ENCODE results near the gene HEXIM2. TPM values are rescaled to one million over a fixed set of nuclear protein-coding genes. Genes with fewer than 3 reads are reported as not detected.

The HEXIM2 gene
- total and polyA plus RNA-seq, 2 of the 13 experiments (the other 11 are each of a cell fraction or from before 2014, with no cell fraction given): 27.1 to 32.4 TPM

GRCh38 chr17:45162025-45162687 lies 481 bp downstream of the HEXIM2 start (continued):
- no peak for TF ChIP-seq ZNF260 (CRISPR knock-in tag; IDR thresholded peaks at IDR 0.05; ENCODE audit: borderline replicate concordance, low read depth)
- TF ChIP-seq IRF2 (CRISPR knock-in tag; IDR thresholded peaks at IDR 0.05): no peak
- peak; percentile 55; the same call in 1 of the 2 replicates for TF ChIP-seq BRD4 (CRISPR knock-in tag; IDR thresholded peaks at IDR 0.05)
- no peak for TF ChIP-seq AHR (CRISPR knock-in tag; IDR thresholded peaks at IDR 0.05)
- peak; percentile 77 for TF ChIP-seq RBM22 (optimal IDR thresholded peaks at IDR 0.05; ENCODE audit: low read length)
- no peak for TF ChIP-seq PBX2 (CRISPR knock-in tag; IDR thresholded peaks at IDR 0.05)
- no peak for TF ChIP-seq ZNF784 (CRISPR knock-in tag; IDR thresholded peaks at IDR 0.05; ENCODE audit: borderline replicate concordance)
- no peak; the same call in 1 of the 2 replicates for TF ChIP-seq CBX5 (CRISPR knock-in tag; IDR thresholded peaks at IDR 0.05; ENCODE audit: borderline replicate concordance)
- no peak for TF ChIP-seq ZKSCAN5 (CRISPR knock-in tag; IDR thresholded peaks at IDR 0.05)
- TF ChIP-seq ZNF431 (CRISPR knock-in tag; IDR thresholded peaks at IDR 0.05; ENCODE audit: borderline replicate concordance, low read depth): 0 out of 2 replicates have a peak, but pooled peaks have one; percentile 26
- 0 out of 2 replicates have a peak, but pooled peaks have one; percentile 1 for TF ChIP-seq ZBTB33 (CRISPR knock-in tag; IDR thresholded peaks at IDR 0.05)
- TF ChIP-seq ZNF768 (CRISPR knock-in tag; IDR thresholded peaks at IDR 0.05): peak; percentile 42; the same call in 1 of the 2 replicates
- no peak for TF ChIP-seq JARID2 (CRISPR knock-in tag; IDR thresholded peaks at IDR 0.05; ENCODE audit: insufficient replicate concordance)
- TF ChIP-seq ZNF552 (CRISPR knock-in tag; IDR thresholded peaks at IDR 0.05; ENCODE audit: borderline replicate concordance): peak; percentile 76; the same call in 1 of the 2 replicates
- TF ChIP-seq ZHX2 (IDR thresholded peaks at IDR 0.05; ENCODE audit: low read depth): no peak
- TF ChIP-seq ZHX2 (CRISPR knock-in tag; IDR thresholded peaks at IDR 0.05; ENCODE audit: borderline replicate concordance): no peak
- no peak for TF ChIP-seq MATR3 (CRISPR knock-in tag; IDR thresholded peaks at IDR 0.05)
- TF ChIP-seq ISX (CRISPR knock-in tag; conservative IDR thresholded peaks at IDR 0.05): no peak; the same call in 1 of the 2 replicates
- TF ChIP-seq ATF3 (CRISPR knock-in tag; IDR thresholded peaks at IDR 0.05): no peak; the same call in 1 of the 2 replicates
- TF ChIP-seq HNRNPL (IDR thresholded peaks at IDR 0.05; ENCODE audit: low read depth, low read length): 0 out of 2 replicates have a peak, but pooled peaks have one; percentile 27
